GM19193 (cell line): Measurements from ENCODE around the gene CCDC15.

Experiments used
- POLR2A ChIP-seq: IDR thresholded peaks from 4 replicates; pipeline ENCODE4 v1.6.1; 2011; ENCODE audit not compliant: insufficient read depth, insufficient read length; ENCODE audit errors: extremely low read depth

CCDC15 gene

GRCh38 chr11:124954590-124954955 is 571 bp downstream of the CCDC15 start:
- no peak for TF ChIP-seq POLR2A

DNA sequence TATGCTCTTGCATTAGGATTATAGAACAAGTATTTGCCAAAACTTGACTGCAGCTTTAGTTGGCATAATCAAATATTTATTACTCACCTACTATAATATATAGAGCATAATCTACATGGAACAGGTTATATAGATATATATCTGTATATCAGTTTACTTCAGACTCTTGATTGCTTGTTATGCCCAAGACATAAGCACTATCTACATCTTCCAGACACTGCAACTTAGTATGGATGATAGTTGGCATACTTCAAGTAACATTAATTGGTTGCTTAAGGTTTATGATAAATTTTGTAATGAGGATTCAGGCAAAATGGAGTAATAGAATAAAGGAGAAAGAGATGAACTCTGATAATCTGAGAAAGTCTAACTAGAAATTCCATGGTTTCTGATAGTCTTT is 1.0 kb downstream of the CCDC15 start:
- TF ChIP-seq POLR2A, result no peak

- TF ChIP-seq POLR2A, result no peak
Measured at GRCh38 chr11:124961972-124962609, 8.1 kb downstream of the CCDC15 start.

DNA sequence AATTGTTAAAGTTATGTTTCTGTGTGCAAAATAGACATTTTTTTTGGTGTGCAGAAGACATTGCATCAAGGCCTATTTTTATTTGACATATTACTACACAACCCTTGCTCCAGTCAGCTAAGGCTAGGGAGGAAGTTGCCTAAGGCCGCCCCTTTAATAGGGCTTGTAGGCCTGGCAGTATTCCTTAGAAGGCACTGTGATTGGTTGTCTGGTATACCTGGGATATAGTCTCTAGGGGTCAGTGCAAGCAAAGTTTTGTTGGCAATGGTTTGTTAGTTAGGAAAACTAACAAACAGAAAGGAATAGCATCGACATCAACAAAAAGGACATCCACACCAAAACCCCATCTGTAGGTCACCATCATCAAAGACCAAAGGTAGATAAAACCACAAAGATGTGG is 16.9 kb downstream of the CCDC15 start:
- TF ChIP-seq POLR2A, result no peak

DNA sequence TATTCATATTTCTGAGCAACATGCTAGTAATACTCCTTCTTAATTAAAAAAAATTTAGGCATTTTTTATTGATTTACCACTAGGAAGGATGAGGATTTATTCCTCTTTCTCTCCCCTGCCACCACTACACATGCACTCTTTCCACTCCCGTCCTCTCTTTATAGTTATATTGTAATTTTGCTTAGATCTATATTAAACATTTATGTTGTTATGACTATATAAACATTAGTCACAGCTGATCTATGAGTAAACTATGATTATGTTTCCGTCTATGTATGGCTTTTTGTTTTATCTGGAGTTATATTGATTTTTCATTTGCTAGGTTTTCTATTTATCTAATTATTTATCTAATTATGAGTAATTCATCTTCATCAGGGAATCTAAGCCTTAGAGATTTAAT is 17.8 kb downstream of the CCDC15 start:
- TF ChIP-seq POLR2A, result no peak

DNA sequence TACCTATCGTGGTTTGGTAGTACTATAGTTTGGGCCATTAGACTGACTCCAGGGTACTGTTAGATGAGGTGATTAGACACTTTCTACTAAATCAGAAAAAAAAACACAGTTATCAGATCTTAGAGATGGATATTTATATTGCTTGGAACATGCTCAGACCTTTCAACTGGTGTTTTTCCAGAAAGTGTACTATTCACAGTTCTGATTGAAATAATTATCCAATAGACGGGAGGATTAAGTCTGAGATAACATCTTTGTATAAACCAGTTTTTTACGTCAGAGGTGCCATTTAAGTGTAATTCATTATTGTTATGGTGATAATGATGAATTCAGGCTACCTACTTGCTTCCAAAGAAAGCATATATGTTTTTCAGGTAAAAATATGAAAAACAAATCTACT is 22.5 kb downstream of the CCDC15 start:
- TF ChIP-seq POLR2A, result no peak

GRCh38 chr11:124977006-124977405 is 23.0 kb downstream of the CCDC15 start:
- no peak for TF ChIP-seq POLR2A

GRCh38 chr11:124978316-124978715 is 24.3 kb downstream of the CCDC15 start:
- TF ChIP-seq POLR2A, result no peak

DNA sequence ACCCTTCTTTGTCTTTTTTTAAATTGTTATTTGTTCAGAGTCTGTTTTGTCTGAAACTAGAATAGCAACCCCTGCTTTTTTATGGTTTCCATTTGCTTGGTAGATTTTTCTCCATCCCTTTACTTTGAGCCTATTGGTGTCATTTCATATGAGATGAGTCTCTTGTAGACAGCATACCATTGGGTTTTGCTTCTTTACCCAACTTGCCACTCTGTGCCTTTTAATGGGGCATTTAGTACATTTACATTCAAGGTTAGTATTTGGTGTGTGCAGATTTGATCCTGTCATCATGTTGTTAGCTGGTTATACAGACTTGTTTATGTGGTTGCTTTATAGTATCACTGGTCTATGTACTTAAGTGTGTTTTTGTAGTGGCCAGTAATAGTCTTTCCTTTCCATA is 28.0 kb downstream of the CCDC15 start:
- no peak for TF ChIP-seq POLR2A

- no peak for TF ChIP-seq POLR2A
Measured at GRCh38 chr11:124983674-124984511, 29.9 kb downstream of the CCDC15 start.

- no peak for TF ChIP-seq POLR2A
Measured at GRCh38 chr11:124984512-124984854, 30.5 kb downstream of the CCDC15 start.

GRCh38 chr11:124987096-124987495 is 33.1 kb downstream of the CCDC15 start:
- TF ChIP-seq POLR2A, result no peak

- no peak for TF ChIP-seq POLR2A
Measured at GRCh38 chr11:124988063-124988462, 34.1 kb downstream of the CCDC15 start.

DNA sequence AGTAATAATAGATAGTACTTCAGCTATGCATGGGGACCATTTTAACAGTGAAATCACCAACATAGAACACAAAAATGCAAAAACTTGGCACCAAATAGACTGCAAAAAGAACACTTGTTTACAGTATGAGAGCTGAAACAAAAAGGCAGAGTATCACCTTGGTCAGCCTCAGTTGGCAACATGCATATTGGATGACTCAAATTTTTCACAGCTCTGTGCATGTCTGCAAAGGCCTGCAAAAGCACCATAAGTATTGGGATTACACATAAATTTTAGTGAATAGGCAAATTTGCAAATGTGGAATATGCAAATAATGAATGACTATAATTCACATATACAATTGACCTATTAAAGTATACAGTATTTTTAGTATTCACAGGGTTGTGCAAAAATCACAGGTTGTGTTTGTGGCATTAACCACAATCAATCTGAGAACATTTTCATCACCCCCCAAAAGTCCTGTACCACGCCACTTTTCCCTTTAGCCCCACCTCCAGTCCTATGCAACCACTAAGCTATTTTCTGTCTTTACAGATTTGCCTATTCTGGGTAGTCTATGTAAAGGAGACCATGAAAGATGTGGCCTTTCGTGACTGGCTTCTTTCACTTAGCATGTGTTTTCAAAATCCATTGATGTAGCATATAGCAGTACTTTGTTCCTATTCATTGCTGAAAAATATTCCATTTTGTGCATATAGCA is 47.2 kb downstream of the CCDC15 start:
- TF ChIP-seq POLR2A, result no peak

GRCh38 chr11:125001849-125002248 is 47.8 kb downstream of the CCDC15 start:
- TF ChIP-seq POLR2A, result no peak

GRCh38 chr11:125005491-125005890 is 51.5 kb downstream of the CCDC15 start:
- no peak for TF ChIP-seq POLR2A

DNA sequence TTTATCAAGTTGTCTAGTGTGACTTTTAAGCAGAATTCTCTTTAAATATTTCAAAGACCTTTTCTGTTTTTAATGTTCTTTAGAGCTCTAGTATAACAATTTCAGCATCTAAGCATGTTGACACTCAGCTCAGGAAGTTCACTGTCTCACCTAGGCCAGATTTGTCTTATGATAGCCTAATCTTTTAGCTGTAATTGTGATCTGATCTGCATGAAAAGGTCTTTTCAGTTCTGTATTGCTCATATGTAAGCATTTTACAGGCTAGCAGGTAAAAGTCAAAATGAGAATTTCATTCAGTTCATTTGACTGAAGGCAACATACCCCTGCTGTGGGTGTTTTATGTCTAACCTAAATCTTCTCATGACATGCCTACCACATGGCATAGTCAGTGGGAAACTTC is 62.4 kb downstream of the CCDC15 start:
- no peak for TF ChIP-seq POLR2A

DNA sequence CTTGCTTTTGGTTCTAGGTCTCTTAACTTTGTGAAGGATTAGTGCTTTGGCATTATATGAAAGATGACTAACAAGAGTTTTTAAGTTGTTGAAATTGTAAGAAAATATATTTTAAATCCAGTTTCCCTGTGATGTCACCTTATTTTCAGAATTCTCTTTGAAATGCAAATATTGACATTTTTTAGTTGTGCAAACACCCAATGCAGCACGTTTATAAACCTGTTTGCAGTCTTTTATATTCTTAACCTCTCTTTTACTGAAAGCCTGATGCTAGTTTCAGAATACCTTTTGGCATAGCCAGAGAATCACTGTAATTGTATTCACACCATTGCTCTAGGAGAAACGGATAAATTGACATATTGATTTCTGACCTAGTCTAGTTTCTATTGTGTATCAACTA is 66.3 kb downstream of the CCDC15 start:
- no peak for TF ChIP-seq POLR2A
